Measurements from ENCODE around the gene COMMD1. TPM values are rescaled to one million over a fixed set of nuclear protein-coding genes. Genes with fewer than 3 reads are reported as not detected.
"Not testable (repeated sequence)": the region's sequence is repeated elsewhere in the genome, so short reads cannot be mapped to it uniquely, and the experiment has no call there.

COMMD1 gene
- total and polyA plus RNA-seq, 10 donors, result 23.9 to 40.1 (median 35.0) TPM

DNA sequence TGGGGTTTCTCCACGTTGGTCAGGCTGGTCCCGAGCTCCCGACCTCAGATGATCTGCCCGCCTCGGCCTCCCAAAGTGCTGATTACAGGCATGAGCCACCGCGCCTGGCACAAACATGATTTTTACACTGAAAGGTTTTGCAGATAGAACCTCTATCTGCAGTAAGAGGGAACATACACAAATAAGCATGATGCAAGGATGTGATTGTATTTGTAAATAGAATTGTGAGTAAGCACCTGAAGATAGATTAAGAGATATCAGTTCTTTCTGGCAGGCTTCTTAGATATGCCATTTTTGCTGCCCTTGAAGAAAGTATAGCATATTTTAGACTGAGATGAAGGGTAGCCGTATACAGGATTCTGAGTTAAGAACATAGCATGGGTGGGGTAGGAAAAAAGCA, 3.6 kb downstream of the COMMD1 start:
- no peak for TF ChIP-seq POLR2A (IDR thresholded peaks at IDR 0.05)
- TF ChIP-seq POLR2AphosphoS5 (IDR thresholded peaks at IDR 0.05), result no peak
- no peak for TF ChIP-seq CTCF (IDR thresholded peaks at IDR 0.05 in 8 of 11, conservative IDR thresholded peaks at IDR 0.05 in 3 of 11)
- Histone ChIP-seq H3K4me1 (peaks cover 6 to 59% (median 24%) of the 10 kb centered on the region in 6 donors), H3K27ac (no peak overlapping the region), H3K36me3 (no peaks in the 10 kb centered on the region), H3K4me3 (no peak overlapping the region), H3K27me3 (replicated peaks in 1 of 7) (no peaks in the 10 kb centered on the region), H3K9me3 (no peaks in the 10 kb centered on the region)
- 93 to 95% (median 94%) methylated on average over 8 of the region's 8 CpGs for WGBS, 5 donors
- intact Hi-C loops (cut with DNase I; ENCODE audit: low total_unique reads), result no loop called here
- DNase-seq, result no peak

DNA sequence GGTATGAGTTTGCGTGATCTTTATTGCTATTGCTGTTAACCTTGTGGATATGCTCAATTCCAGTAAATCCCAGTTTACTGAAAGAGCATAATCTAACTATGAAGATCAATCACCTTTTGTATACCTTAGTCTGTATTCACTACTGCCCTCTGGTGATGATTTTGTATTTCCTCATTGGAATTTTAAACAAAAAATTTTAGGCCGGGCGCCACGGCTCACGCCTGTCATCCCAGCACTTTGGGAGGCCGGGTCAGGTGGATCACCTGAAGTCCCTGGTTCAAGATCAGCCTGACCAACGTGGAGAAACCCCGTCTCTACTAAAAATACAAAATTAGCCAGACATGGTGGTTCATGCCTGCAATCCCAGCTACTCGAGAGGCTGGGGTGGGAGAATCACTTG, 5.1 kb downstream of the COMMD1 start:
- no peak overlapping the region for H3K4me3 ChIP-seq
- no peak for DNase-seq
- no peaks in the 10 kb centered on the region for H3K9me3 ChIP-seq
- peaks cover 0 to 49% (median 17%) of the 10 kb centered on the region in 6 donors for H3K4me1 ChIP-seq
- peaks cover 0 to 2% (median 0%) of the 10 kb centered on the region in 6 donors for H3K36me3 ChIP-seq
- 83 to 91% (median 86%) methylated on average over 9 of the region's 9 CpGs for WGBS, 5 donors
- H3K27ac ChIP-seq, result no peak overlapping the region
- no peaks in the 10 kb centered on the region for H3K27me3 ChIP-seq (replicated peaks in 1 of 7)
- no peak for TF ChIP-seq POLR2AphosphoS5 (IDR thresholded peaks at IDR 0.05)
- TF ChIP-seq POLR2A (IDR thresholded peaks at IDR 0.05), result no peak
- no peak for TF ChIP-seq CTCF (IDR thresholded peaks at IDR 0.05 in 8 of 11, conservative IDR thresholded peaks at IDR 0.05 in 3 of 11)
- intact Hi-C loops (cut with DNase I; ENCODE audit: low total_unique reads), result loop anchor here (10.0 kb wide), 2 partner anchors 284 to 854 kb away; partner anchors contain the start of gene B3GNT2

GRCh38 chr2:61911510-61911909, 6.0 kb downstream of the COMMD1 start:
- WGBS, 5 donors, result 91 to 97% (median 95%) methylated on average over 4 of the region's 4 CpGs
- DNase-seq, result no peak
- intact Hi-C loops (cut with DNase I; ENCODE audit: low total_unique reads), result loop anchor here (10.0 kb wide), 2 partner anchors 283 to 853 kb away; partner anchors contain the start of gene B3GNT2
- H3K36me3 ChIP-seq, result peaks cover 0 to 10% (median 0%) of the 10 kb centered on the region in 6 donors
- H3K27ac ChIP-seq, result no peak overlapping the region
- TF ChIP-seq POLR2A (IDR thresholded peaks at IDR 0.05), result no peak
- TF ChIP-seq CTCF (IDR thresholded peaks at IDR 0.05 in 8 of 11, conservative IDR thresholded peaks at IDR 0.05 in 3 of 11), result no peak
- no peak for TF ChIP-seq POLR2AphosphoS5 (IDR thresholded peaks at IDR 0.05)
- no peaks in the 10 kb centered on the region for H3K27me3 ChIP-seq (replicated peaks in 1 of 7)
- no peaks in the 10 kb centered on the region for H3K9me3 ChIP-seq
- peaks cover 0 to 42% (median 11%) of the 10 kb centered on the region in 6 donors for H3K4me1 ChIP-seq
- no peak overlapping the region for H3K4me3 ChIP-seq

- DNase-seq; H3K9me3 ChIP-seq; H3K4me3 ChIP-seq; H3K27me3 ChIP-seq (replicated peaks in 1 of 7); H3K27ac ChIP-seq: not testable (repeated sequence)
- Histone ChIP-seq H3K4me1 (peaks cover 0 to 17% (median 0%) of the 10 kb centered on the region in 6 donors), H3K36me3 (peaks cover 0 to 21% (median 4%) of the 10 kb centered on the region in 6 donors)
- 95 to 96% (median 95%) methylated on average over 4 of the region's 4 CpGs for WGBS, 5 donors
- intact Hi-C loops (cut with DNase I; ENCODE audit: low total_unique reads), result loop anchor here (5.0 to 10.0 kb wide), 3 partner anchors 280 to 850 kb away; partner anchors contain the start of gene B3GNT2
These were observed 9.3 kb downstream of the COMMD1 start for GRCh38 chr2:61914794-61915193.
